LNCAP (cell line): ENCODE data around the gene C11orf21.

Experiments used
- TF ChIP-seq, protein P1 (sequence below): fragments of 450-650 bp; IDR thresholded peaks from 2 replicates; pipeline ENCODE4 v1.5.1; 2017; ENCODE audit warnings: mild to moderate bottlenecking

Gene C11orf21

DNA sequence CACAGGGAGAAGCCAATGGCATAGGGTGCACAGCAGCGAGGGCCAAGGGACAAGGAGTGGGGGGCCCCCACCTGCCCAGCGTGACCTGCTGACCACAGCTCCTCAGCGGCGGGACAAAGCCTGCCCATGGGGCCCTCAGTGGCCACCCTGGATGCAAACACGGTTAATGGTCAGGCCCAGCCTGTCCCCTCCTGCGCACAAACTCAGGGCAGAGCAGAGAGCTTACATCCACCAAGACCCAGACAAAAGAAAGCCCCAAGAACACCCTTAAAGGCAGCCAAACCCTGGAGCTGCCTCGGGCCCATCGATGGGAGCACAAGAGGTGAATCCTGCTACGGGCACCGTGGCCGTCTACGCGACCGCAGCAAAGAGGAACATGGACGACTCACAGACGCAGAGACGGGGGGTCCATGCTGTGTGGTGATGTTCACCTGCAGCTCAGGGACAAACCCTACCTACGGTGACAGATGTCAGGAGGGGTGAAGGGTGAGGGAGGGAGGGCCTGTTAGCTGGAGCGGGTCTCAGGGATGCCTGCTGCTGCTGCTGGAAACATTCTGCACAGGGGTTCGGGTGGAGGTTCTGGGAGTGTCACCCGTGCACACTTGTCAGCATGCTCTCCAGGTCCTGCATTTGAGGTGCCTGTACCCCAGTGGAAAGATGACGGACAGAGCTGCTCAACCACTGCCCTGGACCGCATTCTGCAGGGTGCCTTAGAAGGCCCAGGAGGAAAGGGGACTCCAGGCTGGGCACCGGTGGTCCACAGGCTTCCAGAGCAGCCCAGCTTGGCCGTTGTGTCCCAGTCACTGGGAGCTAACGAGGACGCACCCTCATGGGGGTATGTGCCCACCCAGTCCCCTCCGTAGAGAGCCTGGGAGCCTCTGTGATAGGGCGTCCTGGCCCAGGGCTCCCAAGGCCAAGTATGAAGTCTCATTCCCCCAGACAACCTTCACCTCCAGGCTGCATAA lies 42.9 kb downstream of the C11orf21 start:
- TF ChIP-seq, protein P1, sequence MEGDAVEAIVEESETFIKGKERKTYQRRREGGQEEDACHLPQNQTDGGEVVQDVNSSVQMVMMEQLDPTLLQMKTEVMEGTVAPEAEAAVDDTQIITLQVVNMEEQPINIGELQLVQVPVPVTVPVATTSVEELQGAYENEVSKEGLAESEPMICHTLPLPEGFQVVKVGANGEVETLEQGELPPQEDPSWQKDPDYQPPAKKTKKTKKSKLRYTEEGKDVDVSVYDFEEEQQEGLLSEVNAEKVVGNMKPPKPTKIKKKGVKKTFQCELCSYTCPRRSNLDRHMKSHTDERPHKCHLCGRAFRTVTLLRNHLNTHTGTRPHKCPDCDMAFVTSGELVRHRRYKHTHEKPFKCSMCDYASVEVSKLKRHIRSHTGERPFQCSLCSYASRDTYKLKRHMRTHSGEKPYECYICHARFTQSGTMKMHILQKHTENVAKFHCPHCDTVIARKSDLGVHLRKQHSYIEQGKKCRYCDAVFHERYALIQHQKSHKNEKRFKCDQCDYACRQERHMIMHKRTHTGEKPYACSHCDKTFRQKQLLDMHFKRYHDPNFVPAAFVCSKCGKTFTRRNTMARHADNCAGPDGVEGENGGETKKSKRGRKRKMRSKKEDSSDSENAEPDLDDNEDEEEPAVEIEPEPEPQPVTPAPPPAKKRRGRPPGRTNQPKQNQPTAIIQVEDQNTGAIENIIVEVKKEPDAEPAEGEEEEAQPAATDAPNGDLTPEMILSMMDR = no peak

DNA sequence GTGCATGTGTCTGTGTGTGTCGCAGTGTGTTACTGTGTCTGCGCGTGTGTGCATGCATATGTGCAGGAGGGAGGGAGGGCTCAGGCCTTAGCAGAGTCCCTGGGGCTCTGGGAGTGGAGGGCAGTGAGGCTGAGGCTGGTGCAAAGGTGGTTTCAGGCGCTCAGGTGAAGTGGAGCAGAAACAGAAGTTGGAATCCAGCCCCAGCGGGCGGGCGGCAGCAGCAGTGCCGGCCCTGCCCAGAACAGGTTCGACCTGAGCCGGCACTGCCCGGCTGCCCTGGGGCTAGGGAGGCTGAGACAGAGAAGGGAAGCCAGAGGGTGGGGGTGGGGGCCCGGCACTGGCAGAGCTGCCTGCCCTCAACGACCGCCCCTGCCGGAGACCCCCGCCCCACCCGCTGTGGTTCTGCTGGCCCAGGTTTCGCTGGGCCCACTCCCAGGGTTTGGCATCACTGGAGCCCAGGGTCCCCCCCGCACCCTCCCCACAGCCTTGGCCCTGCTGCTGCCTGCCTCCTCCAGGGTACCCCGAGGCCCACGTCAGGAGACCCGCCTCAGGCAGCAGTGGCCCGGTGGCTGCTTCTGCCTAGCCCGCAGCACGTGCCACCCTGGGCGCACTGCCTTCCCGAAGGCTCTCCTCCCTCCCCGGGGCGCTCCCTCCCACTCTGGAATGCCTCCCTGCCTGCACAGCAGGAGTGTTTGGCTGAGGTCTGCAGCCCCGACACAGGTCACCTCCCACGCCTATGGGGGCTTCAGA lies 44.6 kb downstream of the C11orf21 start:
- TF ChIP-seq, protein P1 = no peak

DNA sequence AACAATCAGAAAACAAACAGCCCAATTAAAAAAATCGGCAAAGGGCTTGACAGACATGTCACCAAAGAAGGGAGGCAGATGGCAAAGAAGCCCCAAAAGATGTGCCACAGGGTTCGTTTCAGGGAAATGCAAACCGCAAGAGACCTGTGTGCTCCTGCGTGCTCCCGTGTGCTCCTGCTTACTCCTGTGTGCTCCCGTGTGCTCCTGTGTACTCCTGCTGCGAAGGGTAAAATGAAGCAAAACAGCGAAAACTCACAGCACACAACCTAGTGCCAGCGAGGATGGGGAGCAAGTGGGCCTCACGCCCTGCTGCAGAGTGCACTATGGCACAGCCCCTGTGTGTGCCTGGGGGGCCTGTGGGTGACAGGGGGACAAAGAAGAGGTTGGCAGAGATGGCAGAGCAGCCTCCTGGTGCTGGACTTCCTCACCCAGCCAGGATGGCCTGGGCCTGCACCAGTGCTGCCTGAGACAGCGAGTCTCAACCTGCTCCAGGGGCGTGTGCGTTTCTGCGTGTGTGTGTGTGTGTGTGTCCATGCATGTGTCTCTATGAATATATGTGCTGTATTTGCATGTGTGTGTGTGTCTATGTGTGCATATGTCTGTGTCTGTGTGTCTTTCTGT lies 45.3 kb downstream of the C11orf21 start:
- TF ChIP-seq, protein P1 = no peak

DNA sequence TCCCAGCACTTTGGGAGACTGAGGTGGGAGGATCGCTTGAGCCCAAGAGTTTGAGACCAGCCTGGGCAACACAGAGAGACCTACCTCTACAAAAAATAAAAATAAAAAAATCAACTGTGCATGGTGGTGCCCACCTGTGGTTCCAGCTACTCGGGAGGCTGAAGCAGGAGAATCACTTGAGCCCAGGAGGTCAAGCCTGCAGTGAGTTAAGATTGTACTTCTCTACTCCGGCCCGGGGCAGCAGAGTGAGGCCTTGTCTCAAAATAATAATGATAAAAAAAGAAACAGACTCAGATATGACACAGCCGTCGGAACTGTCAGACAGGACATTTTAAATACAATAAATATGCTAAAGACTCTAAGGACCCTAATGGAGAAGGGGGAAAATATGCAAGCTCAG lies 49.7 kb downstream of the C11orf21 start:
- TF ChIP-seq, protein P1 = no peak

DNA sequence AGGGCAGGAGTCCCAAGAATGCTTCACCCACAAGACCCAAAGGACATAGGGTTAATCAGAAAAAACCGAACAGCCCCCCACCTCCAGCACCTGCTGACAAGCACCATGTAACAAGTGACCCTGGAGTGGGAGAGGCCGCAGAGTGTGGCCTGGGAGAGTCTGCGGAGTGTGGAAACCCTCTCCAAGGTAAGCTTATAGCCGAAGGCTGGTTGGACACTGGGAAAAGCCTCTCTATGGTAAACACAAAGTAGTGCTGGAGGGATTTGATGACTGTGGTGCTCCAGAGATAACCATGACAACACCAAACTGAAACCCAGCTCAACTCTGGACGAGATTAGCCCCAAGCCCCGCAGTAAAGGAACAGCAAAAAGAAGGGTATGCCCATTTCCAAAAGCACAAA lies 50.6 kb downstream of the C11orf21 start:
- TF ChIP-seq, protein P1 = no peak

DNA sequence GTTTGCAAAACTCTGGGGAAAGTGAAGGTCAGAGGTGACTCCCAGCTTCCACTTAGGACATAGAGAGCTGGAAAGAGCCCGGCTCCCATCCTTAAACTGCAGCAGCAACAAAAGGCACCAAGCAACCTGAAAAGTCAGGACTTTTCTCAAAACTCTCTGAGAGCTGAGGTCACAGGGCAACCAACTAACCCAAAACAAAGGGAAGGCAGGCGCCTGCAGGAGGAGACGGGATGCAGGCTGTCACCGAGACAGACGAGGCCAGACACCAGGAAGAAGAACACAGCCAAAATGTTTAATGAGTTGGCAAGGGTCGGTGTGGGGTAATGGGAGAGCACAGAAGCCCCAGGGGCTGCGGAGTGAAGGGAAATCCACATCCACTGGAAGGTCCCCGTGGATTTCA lies 51.2 kb downstream of the C11orf21 start:
- TF ChIP-seq, protein P1 = no peak

DNA sequence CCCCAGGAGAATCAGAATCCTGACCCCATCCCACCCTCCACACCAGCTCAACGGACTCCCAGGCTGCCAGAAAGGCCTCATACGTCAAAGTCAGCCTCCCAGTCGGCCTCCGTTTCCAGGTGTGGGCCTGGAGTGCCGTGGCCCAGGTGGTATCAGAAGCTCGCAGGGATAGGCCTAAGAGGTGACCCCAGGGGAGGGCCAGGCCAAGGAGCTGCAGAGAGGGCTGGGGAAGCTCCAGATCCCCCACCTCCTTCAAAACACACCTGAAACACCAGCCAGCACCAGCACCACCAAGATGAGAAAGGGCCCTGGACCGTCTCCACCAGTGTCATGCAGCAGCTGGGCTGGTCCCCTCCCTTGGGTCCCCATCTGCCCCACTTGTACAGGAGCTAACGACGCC lies 51.7 kb downstream of the C11orf21 start:
- TF ChIP-seq, protein P1 = no peak
